WTC11 (cell line): ENCODE results near the gene STX5.

Source experiments
- ATF2 ChIP-seq: sonication (generic); formaldehyde crosslinking; IDR thresholded peaks from 2 replicates; pipeline ENCODE4 v1.8.1; 2022; ENCODE audit warnings: low read depth, missing genetic modification reagents, borderline replicate concordance
- CTCF ChIP-seq: fragments of 200-600 bp; IDR thresholded peaks from 2 replicates; pipeline ENCODE4 v1.8.0; 2022; ENCODE audit warnings: antibody characterized with exemption
- ESRRA ChIP-seq: sonication (generic); formaldehyde crosslinking; IDR thresholded peaks from 2 replicates; pipeline ENCODE4 v1.8.1; 2022; ENCODE audit warnings: mild to moderate bottlenecking, missing genetic modification reagents, borderline replicate concordance
- ETV6 ChIP-seq: sonication (generic); formaldehyde crosslinking; IDR thresholded peaks from 2 replicates; pipeline ENCODE4 v1.8.1; 2022; ENCODE audit warnings: mild to moderate bottlenecking, missing genetic modification reagents
- MLX ChIP-seq: sonication (generic); formaldehyde crosslinking; IDR thresholded peaks from 2 replicates; pipeline ENCODE4 v1.8.1; 2023; ENCODE audit warnings: mild to moderate bottlenecking, missing genetic modification reagents, moderate library complexity
- NFE2L1 ChIP-seq: sonication (generic); formaldehyde crosslinking; IDR thresholded peaks from 2 replicates; pipeline ENCODE4 v1.8.1; 2023; ENCODE audit warnings: missing genetic modification reagents
- NR3C1 ChIP-seq: sonication (generic); formaldehyde crosslinking; conservative IDR thresholded peaks from 2 replicates; pipeline ENCODE4 v1.8.1; 2023; ENCODE audit warnings: low read depth, mild to moderate bottlenecking, missing genetic modification reagents
- SMAD3 ChIP-seq: sonication (generic); formaldehyde crosslinking; IDR thresholded peaks from 2 replicates; pipeline ENCODE4 v1.8.0; 2022; ENCODE audit warnings: missing genetic modification reagents, mild to moderate bottlenecking, borderline replicate concordance
- USF1 ChIP-seq: sonication (generic); formaldehyde crosslinking; IDR thresholded peaks from 2 replicates; pipeline ENCODE4 v1.8.0; 2022; ENCODE audit warnings: mild to moderate bottlenecking, missing genetic modification reagents

- no peak for TF ChIP-seq CTCF
- TF ChIP-seq ESRRA (CRISPR knock-in tag): no peak
- TF ChIP-seq SMAD3: no peak
- no peak for TF ChIP-seq USF1 (CRISPR knock-in tag)
- TF ChIP-seq ATF2 (CRISPR knock-in tag): no peak
- TF ChIP-seq NR3C1 (CRISPR knock-in tag): no peak
- TF ChIP-seq NFE2L1: no peak
- TF ChIP-seq ETV6 (CRISPR knock-in tag): no peak
- TF ChIP-seq MLX (CRISPR knock-in tag): no peak
Observed at GRCh38 chr11:62805961-62806441, 25.9 kb downstream of the STX5 start.
